ENCODE measurements around the gene KDELR3. TPM values are rescaled to one million over a fixed set of nuclear protein-coding genes. Genes with fewer than 3 reads are reported as not detected.

KDELR3 gene
- total RNA-seq, 1 experiment from 2014 or later: 33.1 TPM

GRCh38 chr22:38444783-38445182 lies 23.1 kb upstream of the KDELR3 start:
- Histone ChIP-seq H3K27ac (ENCODE audit: low read depth, low read length) (no peak overlapping the region), H2AFZ (ENCODE audit: low read depth, low read length, poor library complexity, severe bottlenecking) (no peak overlapping the region), H3K79me2 (ENCODE audit: insufficient read depth, low read length) (no peaks in the 10 kb centered on the region), H3K4me2 (ENCODE audit: low read length) (no peak overlapping the region), H3K9me2 (ENCODE audit: insufficient read depth) (no peaks in the 10 kb centered on the region), H3K4me1 (ENCODE audit: control insufficient read depth in 1 of 2, insufficient read depth in 2 of 2, low read length in 2 of 2) (no peaks in the 10 kb centered on the region), H3K9ac (ENCODE audit: low read length) (no peak overlapping the region), H3K4me3 (replicated peaks in 1 of 2; ENCODE audit: low read depth in 1 of 2, low read length in 2 of 2) (no peak overlapping the region), H4K20me1 (ENCODE audit: insufficient read depth) (no peaks in the 10 kb centered on the region), H3K9me3 (ENCODE audit: control insufficient read depth in 1 of 2, insufficient read depth in 1 of 2, low read depth in 1 of 2, low read length in 2 of 2) (no peaks in the 10 kb centered on the region), H3K27me3 (ENCODE audit: insufficient read depth, low read length) (no peaks in the 10 kb centered on the region), H3K36me3 (ENCODE audit: control insufficient read depth in 1 of 2, insufficient read depth in 2 of 2, low read length in 2 of 2) (no peaks in the 10 kb centered on the region)
- ChIA-PET RAD21 (ENCODE audit: low non-redundant PET in 1 of 2, low total read pairs in 2 of 2, uncharacterized antibody in 2 of 2, unreplicated experiment in 2 of 2) (no interaction called here), POLR2A (no interaction called here), CTCF (no interaction called here)
- no peak for ATAC-seq
- no TSS peak for BruUV-seq (replicated peaks)
- no peak for DNase-seq (ENCODE audit: low read depth, low spot score)
- TF ChIP-seq CTCF (IDR thresholded peaks at IDR 0.05 in 2 of 3, conservative IDR thresholded peaks at IDR 0.05 in 1 of 3; ENCODE audit: borderline replicate concordance in 1 of 3, insufficient read depth in 1 of 3, low read depth in 2 of 3, low read length in 2 of 3) (no peak), CEBPB (IDR thresholded peaks at IDR 0.05; ENCODE audit: low read depth) (no peak), SP1 (IDR thresholded peaks at IDR 0.05; ENCODE audit: low read depth) (no peak), EZH2 (IDR thresholded peaks at IDR 0.05) (no peak), EGR1 (IDR thresholded peaks at IDR 0.05; ENCODE audit: low read depth) (no peak), SRF (IDR thresholded peaks at IDR 0.05; ENCODE audit: low read depth) (no peak), YY1 (IDR thresholded peaks at IDR 0.05; ENCODE audit: extremely low read depth, insufficient replicate concordance, low read depth, low read length) (no peak), POLR2AphosphoS5 (IDR thresholded peaks at IDR 0.05; ENCODE audit: low read depth, low read length) (no peak), ZNF274 (IDR thresholded peaks at IDR 0.05; ENCODE audit: low read depth, low read length) (no peak), RAD21 (IDR thresholded peaks at IDR 0.05; ENCODE audit: low read depth) (no peak), POLR2A (IDR thresholded peaks at IDR 0.05; ENCODE audit: borderline replicate concordance, extremely low read depth, insufficient read depth, insufficient read length) (no peak), REST (IDR thresholded peaks at IDR 0.05; ENCODE audit: low read depth) (no peak), ELF1 (IDR thresholded peaks at IDR 0.05; ENCODE audit: borderline replicate concordance, low read depth) (no peak), ZFX (IDR thresholded peaks at IDR 0.05) (no peak), ATF3 (IDR thresholded peaks at IDR 0.05) (no peak), FOSL1 (IDR thresholded peaks at IDR 0.05; ENCODE audit: low read depth) (no peak), EZH2phosphoT487 (IDR thresholded peaks at IDR 0.05; ENCODE audit: borderline replicate concordance) (no peak), SIN3A (IDR thresholded peaks at IDR 0.05; ENCODE audit: low read depth) (no peak)
- intact Hi-C loops (cut with micrococcal nuclease): no loop called here

Measured in HCT116 (cell line).